ENCODE data around the gene KCNMA1.

The KCNMA1 gene

DNA sequence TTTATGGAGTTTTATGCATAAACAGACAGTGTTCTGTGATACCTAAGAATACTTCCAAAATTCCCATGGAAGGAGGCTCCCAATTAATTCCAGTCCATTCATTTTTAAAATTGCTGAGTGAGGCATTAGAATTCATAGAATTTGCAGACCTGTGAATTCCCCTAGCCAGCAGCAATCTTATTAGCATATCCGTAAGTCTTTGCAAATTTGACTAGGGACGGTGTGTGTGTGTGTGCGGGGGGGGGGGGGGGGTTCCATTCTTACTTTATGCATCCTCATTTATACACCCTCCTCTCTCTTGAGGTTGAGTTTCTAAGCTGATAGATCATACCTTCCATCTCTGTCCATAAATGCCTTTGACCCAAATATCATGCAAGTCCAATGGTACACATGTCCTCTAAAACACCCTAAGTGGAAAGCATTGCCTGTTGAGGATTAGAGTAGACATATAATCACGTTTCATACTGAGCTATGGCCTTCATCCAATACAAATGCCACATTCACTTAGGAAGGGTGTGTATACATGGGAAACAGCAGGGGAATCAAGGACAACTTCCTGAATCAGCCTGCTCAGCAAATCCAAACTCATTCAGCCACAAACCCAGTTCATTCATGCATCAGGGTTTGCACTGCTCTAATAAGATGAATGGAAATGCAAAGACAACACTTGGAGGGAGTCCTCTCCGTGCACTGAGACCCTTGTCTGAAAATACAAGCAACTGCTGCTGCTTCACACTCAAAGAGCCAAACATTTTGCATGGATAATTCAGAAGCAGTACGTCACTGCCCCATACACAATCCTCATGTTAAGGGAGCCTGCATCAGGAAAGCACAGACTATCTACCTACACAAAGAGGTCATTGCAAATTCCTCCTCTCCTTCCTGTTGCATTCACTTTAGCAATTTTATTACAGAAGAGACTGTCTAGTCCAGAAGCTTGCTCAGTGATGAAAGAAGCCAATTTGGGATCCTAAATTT, 350.8 kb downstream of the KCNMA1 start:
- FAIRE-seq = no peak
- TF ChIP-seq, protein P1, sequence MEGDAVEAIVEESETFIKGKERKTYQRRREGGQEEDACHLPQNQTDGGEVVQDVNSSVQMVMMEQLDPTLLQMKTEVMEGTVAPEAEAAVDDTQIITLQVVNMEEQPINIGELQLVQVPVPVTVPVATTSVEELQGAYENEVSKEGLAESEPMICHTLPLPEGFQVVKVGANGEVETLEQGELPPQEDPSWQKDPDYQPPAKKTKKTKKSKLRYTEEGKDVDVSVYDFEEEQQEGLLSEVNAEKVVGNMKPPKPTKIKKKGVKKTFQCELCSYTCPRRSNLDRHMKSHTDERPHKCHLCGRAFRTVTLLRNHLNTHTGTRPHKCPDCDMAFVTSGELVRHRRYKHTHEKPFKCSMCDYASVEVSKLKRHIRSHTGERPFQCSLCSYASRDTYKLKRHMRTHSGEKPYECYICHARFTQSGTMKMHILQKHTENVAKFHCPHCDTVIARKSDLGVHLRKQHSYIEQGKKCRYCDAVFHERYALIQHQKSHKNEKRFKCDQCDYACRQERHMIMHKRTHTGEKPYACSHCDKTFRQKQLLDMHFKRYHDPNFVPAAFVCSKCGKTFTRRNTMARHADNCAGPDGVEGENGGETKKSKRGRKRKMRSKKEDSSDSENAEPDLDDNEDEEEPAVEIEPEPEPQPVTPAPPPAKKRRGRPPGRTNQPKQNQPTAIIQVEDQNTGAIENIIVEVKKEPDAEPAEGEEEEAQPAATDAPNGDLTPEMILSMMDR (IDR thresholded peaks at IDR 0.05; ENCODE audit: insufficient read depth, missing control alignments) = no peak
- no peak for DNase-seq (ENCODE audit: insufficient read length, low spot score)

DNA sequence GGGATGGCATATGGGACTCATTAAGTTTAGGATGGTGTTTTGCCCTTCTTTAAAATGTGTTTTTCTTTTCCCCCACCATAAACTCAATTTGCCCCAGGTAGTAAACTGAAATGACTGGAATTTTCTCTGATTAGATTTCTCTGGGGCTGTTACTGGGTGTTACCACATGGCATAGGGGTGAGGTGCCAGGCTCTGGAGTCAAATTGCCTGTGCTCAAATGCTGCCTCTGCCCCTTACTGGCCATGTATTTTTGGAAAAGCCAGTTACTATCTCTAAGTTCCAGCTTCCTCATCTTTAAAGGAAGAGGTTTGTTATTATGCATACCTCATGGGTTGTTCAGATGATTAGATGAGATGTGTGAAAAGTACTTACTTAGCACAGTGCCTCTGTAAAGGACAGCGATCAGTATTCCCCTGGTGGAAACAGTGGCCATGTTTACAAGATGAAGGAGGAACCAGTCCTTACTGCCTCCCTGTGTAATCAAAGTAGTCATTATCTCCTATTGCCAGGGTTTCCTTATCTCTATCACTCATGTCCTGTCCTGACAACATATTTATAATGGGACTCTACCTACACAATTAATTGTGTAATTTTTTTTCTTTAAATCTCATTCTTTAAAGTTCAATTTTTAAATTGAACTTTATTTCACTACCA, 352.0 kb downstream of the KCNMA1 start:
- no peak for DNase-seq (ENCODE audit: insufficient read length, low spot score)
- no peak for FAIRE-seq
- TF ChIP-seq, protein P1 (IDR thresholded peaks at IDR 0.05; ENCODE audit: insufficient read depth, missing control alignments) = no peak

DNA sequence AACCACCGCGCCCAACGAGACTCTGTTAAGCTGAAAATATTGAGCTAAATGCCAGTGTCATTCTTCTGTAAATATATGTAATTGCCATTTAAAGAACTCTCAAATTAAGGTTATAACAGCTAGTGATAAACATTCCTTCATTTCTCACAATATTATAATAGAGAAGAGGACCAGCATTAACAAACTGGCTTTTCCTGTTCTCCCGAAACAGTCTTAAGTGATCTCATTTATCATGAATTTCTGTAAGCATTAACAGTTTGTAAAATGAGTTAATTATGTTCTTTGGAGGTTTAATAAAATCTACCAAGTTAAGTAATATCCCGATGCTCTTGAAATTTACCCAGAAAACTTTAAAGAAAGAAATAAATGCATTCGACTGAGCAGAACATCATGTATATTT, 352.8 kb downstream of the KCNMA1 start:
- FAIRE-seq (no peak), DNase-seq (ENCODE audit: insufficient read length, low spot score) (no peak)

DNA sequence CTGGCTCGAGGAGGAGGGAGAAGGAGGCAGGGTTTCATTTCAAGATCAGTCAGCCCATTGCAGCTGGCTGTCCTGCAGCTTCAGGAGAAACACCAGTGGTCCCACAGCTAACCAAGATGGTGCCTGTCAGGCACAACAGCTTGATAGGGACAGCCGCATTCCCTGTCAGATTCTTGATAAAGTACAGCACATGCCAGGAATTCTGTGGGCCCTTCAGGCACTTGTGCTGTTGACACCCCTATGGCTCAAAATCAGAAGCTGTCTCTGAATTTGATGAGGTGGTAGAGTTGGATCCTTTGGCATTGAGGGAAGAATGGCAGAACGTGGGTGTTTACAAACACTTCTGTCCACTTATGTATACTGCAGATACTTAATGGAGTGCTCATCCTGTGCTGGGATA, 354.3 kb downstream of the KCNMA1 start:
- TF ChIP-seq, protein P1 (IDR thresholded peaks at IDR 0.05; ENCODE audit: insufficient read depth, missing control alignments) = no peak
- DNase-seq (ENCODE audit: insufficient read length, low spot score) = no peak
- FAIRE-seq = no peak

More for the DNA sequence above, 352.8 kb downstream of the KCNMA1 start:
- TF ChIP-seq, protein P1 (IDR thresholded peaks at IDR 0.05; ENCODE audit: insufficient read depth, missing control alignments) = no peak

DNA sequence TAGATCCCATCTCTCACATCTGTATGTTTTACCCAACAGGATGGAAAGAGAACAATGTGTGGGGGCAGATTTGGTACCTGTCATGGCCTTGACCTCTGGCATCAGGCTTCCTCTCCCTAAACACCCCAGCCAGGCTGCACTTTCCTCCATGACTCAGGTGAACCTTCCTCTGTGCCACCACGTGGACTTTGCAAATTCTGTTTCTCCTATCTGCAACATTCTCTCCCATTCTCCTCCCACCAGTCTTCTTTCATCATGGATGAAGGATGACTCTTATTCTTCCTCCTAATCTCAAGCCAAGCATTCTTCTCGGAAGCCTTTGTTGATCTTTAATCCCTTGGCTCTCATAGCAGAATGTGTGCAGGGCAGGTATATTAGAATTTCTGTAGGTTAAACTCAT, 355.4 kb downstream of the KCNMA1 start:
- DNase-seq (ENCODE audit: insufficient read length, low spot score) (no peak), FAIRE-seq (no peak)
- TF ChIP-seq, protein P1 (IDR thresholded peaks at IDR 0.05; ENCODE audit: insufficient read depth, missing control alignments) = no peak

DNA sequence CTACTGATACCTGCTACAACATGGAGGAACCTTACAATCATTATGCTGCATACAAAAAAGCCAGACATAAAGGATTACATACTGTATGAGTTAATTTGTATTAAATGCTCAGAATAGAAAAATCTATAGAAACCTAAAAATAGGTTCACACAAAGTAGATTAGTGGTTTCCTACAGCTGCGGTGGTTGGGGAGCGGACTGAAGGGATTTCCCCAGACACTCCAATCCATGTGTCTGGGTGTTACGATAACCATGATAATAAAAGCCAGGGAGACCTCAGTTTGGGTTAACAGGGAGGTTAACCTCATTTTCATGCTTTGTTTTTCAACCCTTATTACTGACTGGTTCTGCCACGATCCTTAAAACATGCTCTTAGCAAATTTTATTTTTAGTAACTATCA, 355.9 kb downstream of the KCNMA1 start:
- no peak for DNase-seq (ENCODE audit: insufficient read length, low spot score)
- TF ChIP-seq, protein P1 (IDR thresholded peaks at IDR 0.05; ENCODE audit: insufficient read depth, missing control alignments) = no peak
- FAIRE-seq = no peak

All from D721Med (cell line).